ENCODE measurements around the gene WDR55. TPM values are rescaled to one million over a fixed set of nuclear protein-coding genes. Genes with fewer than 3 reads are reported as not detected.

Gene WDR55
- polyA plus RNA-seq, 2 of the 4 experiments (the other 2 are of a cell fraction): 23.3 to 36.2 TPM

GRCh38 chr5:140690941-140691924 is 26.5 kb downstream of the WDR55 start, which contains the start of the genes HARS1 and HARS2 (continued):
- peak in 1 of 2 experiments; percentile 28; a peak in 1 of 5 replicates for TF ChIP-seq RAD21 (conservative IDR thresholded peaks at IDR 0.05 in 1 of 2, IDR thresholded peaks at IDR 0.05 in 1 of 2)
- 0 out of 3 replicates have a peak, but pooled peaks have one; percentile 22 for TF ChIP-seq SMC3 (IDR thresholded peaks at IDR 0.05)
- peak; percentile 93 for TF ChIP-seq POLR2A (IDR thresholded peaks at IDR 0.05; ENCODE audit: low read length)
- peak; percentile 89 to 90; a peak in 4 of 5 replicates for TF ChIP-seq JUN (IDR thresholded peaks at IDR 0.05)
- TF ChIP-seq HOXA7 (CRISPR knock-in tag; IDR thresholded peaks at IDR 0.05): no peak
- no peak for TF ChIP-seq HOXB5 (CRISPR knock-in tag; IDR thresholded peaks at IDR 0.05)
- peak; percentile 78 for TF ChIP-seq MAX (IDR thresholded peaks at IDR 0.05)
- TF ChIP-seq EHF (CRISPR knock-in tag; IDR thresholded peaks at IDR 0.05): no peak
- no peak for TF ChIP-seq KDM1A (IDR thresholded peaks at IDR 0.05; ENCODE audit: low read depth)
- no peak for TF ChIP-seq NPAS2 (CRISPR knock-in tag; IDR thresholded peaks at IDR 0.05; ENCODE audit: borderline replicate concordance)
- no peak for TF ChIP-seq CHD2 (IDR thresholded peaks at IDR 0.05; ENCODE audit: low read length, partially characterized antibody)
- TF ChIP-seq CHD4 (IDR thresholded peaks at IDR 0.05; ENCODE audit: borderline replicate concordance): no peak
- peak; percentile 73 for TF ChIP-seq MYC (IDR thresholded peaks at IDR 0.05; ENCODE audit: borderline replicate concordance, low read length)
- no peak for TF ChIP-seq GATA3 (IDR thresholded peaks at IDR 0.05; ENCODE audit: borderline replicate concordance)
- no peak for TF ChIP-seq RNF2 (IDR thresholded peaks at IDR 0.05; ENCODE audit: borderline replicate concordance, low read depth)
- TF ChIP-seq REST (IDR thresholded peaks at IDR 0.05): no peak
- TF ChIP-seq ZFP36 (IDR thresholded peaks at IDR 0.05; ENCODE audit: borderline replicate concordance, partially characterized antibody): no peak
- peak; percentile 91; the same call in 2 of the 3 replicates for TF ChIP-seq BCL3 (IDR thresholded peaks at IDR 0.05)
- TF ChIP-seq ELK1 (IDR thresholded peaks at IDR 0.05; ENCODE audit: low read depth, low read length): no peak
- TF ChIP-seq CBX2 (IDR thresholded peaks at IDR 0.05; ENCODE audit: borderline replicate concordance, low read depth): no peak
- no peak for TF ChIP-seq MAFK (IDR thresholded peaks at IDR 0.05; ENCODE audit: partially characterized antibody)
- TF ChIP-seq SREBF2 (IDR thresholded peaks at IDR 0.05): no peak
- no peak for TF ChIP-seq RCOR1 (IDR thresholded peaks at IDR 0.05; ENCODE audit: low read depth, low read length)
